AG10803 (cell line): ENCODE measurements around the gene ZSCAN10.
A peak's percentile ranks its signal among the peaks of the same experiment; 100 is the strongest.

Experiments used
- DNase-seq: peaks from one replicate; pipeline ENCODE4 v3.0.0; 2010; ENCODE audit warnings: low read depth
- H3K4me3 ChIP-seq: 2 replicates; pipeline ENCODE4 v1.5.1; 2011; ENCODE audit warnings: mild to moderate bottlenecking, low read length, control low read depth
- CTCF ChIP-seq: conservative IDR thresholded peaks from 2 replicates; pipeline ENCODE4 v1.5.1; 2011; ENCODE audit warnings: mild to moderate bottlenecking, low read length, control low read depth, inconsistent platforms

The ZSCAN10 gene

GRCh38 chr16:3094289-3095027 is 4.6 kb downstream of the ZSCAN10 start:
- TF ChIP-seq CTCF: peak; percentile 53
- H3K4me3 ChIP-seq: no peak overlapping the region
- peak; percentile 22 for DNase-seq

GRCh38 chr16:3092501-3092941 is 6.6 kb downstream of the ZSCAN10 start:
- TF ChIP-seq CTCF: no peak
- no peak for DNase-seq

DNA sequence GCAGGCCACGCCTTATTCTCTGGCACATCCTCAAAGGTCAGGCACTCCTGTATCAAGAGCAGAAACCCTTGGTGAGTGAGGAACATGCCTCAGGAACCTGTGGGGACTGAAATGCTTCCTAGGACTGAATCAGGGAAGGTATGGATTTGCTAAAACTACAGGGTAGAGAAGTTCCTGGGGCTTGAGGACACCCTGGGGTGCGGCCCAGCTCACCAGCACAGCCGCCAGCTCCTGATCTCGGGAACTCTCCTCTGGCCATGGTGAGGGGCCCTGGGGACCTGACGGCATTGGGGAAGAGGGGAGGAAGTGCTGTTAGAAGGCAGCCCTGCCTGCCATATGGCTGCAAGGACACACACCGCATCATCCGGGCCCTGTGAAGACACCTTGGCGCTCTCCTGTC is 7.5 kb downstream of the ZSCAN10 start:
- no peak overlapping the region for H3K4me3 ChIP-seq
- no peak for TF ChIP-seq CTCF
- no peak for DNase-seq

More at GRCh38 chr16:3092501-3092941, 6.6 kb downstream of the ZSCAN10 start:
- no peak overlapping the region for H3K4me3 ChIP-seq

DNA sequence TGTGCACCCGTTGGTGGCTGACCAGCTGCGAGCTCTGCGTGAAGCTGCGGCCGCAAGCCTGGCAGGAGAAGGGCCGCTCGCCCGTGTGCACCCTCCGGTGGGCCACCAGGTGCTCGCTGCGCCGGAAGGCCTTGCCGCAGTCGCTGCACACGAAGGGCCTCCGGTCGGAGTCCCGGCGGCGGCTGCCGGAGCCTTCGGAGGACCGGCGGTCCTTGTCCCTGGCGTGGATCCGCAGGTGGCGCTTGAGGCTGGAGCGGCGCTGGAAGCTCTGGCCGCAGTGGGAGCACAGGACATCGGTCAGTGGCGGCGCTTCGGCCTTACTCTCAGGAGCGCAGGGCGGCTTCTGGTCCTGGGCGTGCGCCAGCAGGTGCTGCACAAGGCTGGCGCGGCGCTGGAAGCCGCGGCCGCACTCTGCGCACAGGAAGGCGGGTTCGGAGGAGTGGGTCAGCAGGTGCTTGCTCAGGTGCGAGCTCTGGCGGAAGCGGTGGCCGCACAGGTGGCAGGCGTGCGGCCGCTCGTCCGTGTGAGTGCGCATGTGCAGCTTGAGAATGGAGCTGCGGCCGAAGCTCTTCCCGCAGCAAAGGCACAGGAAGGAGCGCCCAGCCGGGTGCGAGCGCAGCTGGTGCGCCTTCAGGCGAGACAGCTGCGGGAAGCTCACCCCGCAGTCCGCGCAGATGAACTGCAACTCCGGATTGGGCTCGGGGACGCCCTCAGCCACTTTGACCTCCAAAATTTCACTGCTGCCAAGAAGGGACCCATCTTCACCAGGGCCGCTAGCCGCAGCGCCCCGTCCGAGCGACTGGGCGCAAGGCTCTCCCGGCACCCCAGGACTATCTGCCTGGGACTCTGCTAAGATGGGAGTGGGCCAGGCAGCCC is 9.1 kb downstream of the ZSCAN10 start:
- TF ChIP-seq CTCF: no peak
- DNase-seq: no peak
- H3K4me3 ChIP-seq: no peak overlapping the region

DNA sequence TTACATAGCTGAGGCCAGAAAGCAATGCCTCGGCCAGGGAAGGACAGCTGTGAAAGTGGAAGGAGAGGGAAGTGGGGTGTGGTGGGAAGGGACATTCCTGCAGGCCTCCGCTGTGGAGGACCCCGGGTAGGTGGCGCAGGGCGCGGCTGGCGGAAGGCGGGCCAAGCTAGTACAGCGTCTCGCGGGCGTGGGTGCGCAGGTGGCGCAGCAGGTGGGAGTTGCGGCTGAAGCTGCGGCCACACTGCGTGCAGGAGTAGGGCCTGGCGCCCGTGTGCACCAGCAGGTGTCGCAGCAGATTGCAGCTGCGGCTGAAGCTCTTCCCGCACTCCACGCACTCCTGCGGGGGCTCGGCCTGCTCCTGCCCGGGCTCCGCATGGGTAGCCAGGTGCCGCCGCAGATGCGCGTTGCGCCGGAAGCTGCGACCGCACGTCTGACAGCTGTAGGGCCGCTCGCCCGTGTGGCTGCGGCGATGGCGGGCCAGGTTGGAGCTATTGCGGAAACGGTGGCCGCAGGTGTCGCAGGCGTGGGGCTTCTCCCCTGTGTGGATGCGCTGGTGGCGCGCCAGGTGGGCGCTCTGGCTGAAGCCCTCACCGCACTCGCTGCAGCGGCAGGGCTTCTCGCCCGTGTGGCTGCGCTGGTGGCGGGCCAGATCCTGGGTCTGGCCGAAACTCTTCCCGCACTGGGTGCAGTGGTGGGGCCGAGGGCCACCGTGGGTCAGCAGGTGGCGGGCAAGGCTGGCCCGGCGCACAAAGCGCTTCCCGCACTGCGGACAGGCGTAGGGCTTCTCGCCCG is 10.0 kb downstream of the ZSCAN10 start:
- DNase-seq: no peak
- no peak for TF ChIP-seq CTCF
- no peak overlapping the region for H3K4me3 ChIP-seq

- H3K4me3 ChIP-seq: no peak overlapping the region
- DNase-seq: no peak
- no peak for TF ChIP-seq CTCF
Observed at GRCh38 chr16:3088450-3088849, 10.6 kb downstream of the ZSCAN10 start.
